Frontal cortex (tissue), 4 donors: ENCODE data around the gene SPOCK1. TPM values are rescaled to one million over a fixed set of nuclear protein-coding genes. Genes with fewer than 3 reads are reported as not detected.
"Not testable (repeated sequence)": the region's sequence is repeated elsewhere in the genome, so short reads cannot be mapped to it uniquely, and the experiment has no call there.

ENCODE experiments used
- DNase-seq, 2 donors: peaks; one replicate each; pipeline ENCODE4 v3.0.0; 2012; ENCODE audit warnings: low spot score in 2 of 2
- FAIRE-seq: peaks from 2 replicates; lab custom pipeline; 2012; peaks lifted over from hg19 to GRCh38; lab: Jason Lieb, UNC
- total RNA-seq: library from RNA; depleted of rRNA; stranded (reverse); fragments of >200 nt; gene quantifications from one replicate; pipeline ENCODE4 v1.2.3, GENCODE V29; 2014
- donor health status: control.
- donor health status: control.
- donor health status: control.

SPOCK1 gene
- total RNA-seq, 1 donor from 2014 or later = 37.9 TPM

- DNase-seq (peak; percentile 22 to 23), FAIRE-seq (no peak)
Measured at GRCh38 chr5:137254119-137255090, 244.7 kb downstream of the SPOCK1 start.

DNA sequence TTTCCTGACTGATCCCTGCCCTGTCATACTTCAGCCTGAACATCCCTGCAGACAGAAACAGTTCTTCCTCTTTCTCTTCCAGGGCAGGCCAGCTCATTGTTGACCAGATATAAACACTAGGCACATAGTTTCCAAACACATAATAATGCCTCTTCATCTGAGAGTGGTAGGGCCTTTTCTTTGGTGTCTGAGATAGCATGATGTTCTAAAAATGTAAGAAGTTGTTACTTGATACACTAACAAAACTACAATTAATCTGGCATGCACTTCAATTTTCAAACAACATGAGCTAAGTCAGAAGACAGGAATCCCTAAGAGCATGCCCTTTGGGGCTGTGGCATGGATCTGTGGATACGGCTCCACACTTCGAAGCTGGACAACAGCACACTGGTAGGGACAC, 246.6 kb downstream of the SPOCK1 start:
- no peak for FAIRE-seq
- DNase-seq = no peak

DNA sequence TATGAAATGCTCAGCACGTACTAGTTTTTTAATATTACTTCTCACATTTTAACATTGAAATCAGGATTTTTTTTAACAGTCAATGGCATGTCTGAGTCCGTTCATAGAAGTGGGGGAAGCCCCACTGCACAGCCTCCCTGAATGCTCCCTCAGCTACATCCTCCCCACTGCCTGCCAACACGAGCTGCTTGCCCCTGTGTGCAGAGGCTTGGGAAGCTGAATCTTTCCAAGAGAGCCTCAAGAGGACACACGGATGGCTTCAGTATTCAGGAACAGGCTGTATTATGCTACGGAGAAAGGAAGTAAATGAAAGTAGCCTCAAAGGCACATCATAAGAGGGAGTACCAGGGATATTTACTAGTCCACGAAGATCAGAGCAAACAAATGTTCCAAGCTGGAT, 248.7 kb downstream of the SPOCK1 start:
- FAIRE-seq = no peak

GRCh38 chr5:137248527-137248926, 250.6 kb downstream of the SPOCK1 start:
- no peak for DNase-seq
- FAIRE-seq = no peak

More for the DNA sequence above, 248.7 kb downstream of the SPOCK1 start:
- DNase-seq = no peak

DNA sequence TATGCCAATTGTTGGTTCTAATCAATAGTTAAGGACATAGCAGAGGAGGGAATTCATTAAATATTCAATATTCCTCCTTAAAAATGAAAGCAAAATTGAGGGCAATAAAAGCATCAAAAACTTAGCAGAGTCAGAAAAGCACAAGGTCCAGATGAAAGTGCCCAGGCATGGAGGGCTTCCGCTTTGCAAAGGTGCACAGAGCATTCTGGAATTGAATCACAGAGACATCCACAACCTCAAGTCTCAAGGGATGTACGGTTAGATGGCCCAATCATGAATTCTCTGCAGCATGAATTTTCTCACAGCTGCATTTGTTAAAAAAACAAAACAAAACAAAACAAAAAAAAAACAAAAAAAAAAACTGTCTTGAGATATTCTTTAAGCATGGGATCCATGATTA, 253.7 kb downstream of the SPOCK1 start:
- FAIRE-seq = no peak
- DNase-seq = no peak

- FAIRE-seq (no peak), DNase-seq (no peak)
Measured at GRCh38 chr5:137240285-137240684, 258.8 kb downstream of the SPOCK1 start.

DNA sequence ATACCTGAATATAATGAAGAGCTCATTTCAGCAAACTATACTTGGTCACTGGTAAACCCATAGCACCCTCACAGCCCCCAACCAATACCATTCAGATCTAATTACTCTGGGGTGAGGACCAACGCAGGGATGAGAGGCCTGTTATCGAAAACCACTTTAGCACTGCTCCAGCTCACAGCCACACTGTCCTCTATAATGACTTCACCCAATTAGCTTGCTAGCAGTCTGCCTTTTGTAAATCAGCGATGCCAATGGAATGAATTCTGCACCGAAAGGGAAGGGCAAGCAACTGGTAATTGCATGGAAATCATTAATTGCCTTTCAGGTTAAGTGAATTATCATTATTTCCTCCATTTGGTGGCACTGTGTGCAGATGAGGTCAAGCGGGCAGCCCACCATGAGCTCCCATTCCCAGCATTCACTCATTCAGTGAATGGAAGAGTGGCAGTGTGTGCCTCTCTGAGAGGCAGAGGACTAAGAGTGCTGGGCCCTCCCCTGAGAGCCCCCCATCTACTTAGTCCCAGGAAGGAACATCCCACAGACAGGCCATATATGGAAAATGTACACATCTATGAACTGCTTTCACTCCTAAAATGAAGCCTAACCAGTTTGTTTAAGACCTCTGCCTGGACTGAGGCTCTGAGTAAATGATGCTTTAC, 262.1 kb downstream of the SPOCK1 start:
- FAIRE-seq (no peak), DNase-seq (no peak)

DNA sequence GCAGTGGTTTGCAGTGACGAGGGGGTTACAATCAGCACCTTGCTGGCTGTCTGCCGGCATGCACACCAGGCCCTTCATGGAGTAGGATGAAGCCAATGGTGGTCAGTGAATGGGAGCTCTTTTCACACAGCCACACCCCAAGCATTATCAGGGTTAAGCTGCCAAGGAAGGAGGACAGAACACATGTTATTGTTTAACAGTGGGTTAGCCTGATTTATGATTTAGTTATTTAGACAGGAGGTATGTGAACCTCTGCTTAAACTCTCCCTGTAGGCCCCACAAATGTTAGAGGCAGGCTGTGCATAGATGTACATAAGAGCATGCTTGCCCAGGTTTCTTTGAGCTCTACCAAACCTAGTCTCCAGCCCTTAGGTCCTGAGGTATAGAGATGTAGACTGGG, 262.9 kb downstream of the SPOCK1 start:
- FAIRE-seq (no peak), DNase-seq (no peak)

GRCh38 chr5:137234973-137235943, 263.9 kb downstream of the SPOCK1 start:
- DNase-seq (no peak), FAIRE-seq (no peak)

DNA sequence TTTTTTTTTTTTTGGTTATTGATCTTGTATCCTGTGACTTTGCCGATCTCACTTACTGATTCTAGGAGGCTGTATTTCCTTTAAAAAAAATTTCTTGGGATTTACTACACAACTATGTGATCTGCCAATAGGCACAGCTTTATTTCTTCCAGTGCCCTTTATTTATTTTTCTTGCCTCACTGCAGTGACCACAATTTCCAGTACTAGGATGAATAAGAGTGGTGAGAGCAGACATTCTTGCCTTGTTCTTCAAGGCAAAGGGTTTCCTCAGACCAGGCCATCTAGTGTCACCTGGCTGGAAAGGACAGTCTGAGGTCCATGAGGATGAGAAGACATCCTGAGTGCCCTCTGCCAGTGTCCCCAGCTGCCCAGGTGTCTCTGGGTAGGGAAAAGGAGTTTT, 265.4 kb downstream of the SPOCK1 start:
- DNase-seq = no peak
- FAIRE-seq = no peak

GRCh38 chr5:137233304-137233703, 265.8 kb downstream of the SPOCK1 start:
- FAIRE-seq, DNase-seq: not testable (repeated sequence)

GRCh38 chr5:137231540-137231939, 267.6 kb downstream of the SPOCK1 start:
- no peak for FAIRE-seq

DNA sequence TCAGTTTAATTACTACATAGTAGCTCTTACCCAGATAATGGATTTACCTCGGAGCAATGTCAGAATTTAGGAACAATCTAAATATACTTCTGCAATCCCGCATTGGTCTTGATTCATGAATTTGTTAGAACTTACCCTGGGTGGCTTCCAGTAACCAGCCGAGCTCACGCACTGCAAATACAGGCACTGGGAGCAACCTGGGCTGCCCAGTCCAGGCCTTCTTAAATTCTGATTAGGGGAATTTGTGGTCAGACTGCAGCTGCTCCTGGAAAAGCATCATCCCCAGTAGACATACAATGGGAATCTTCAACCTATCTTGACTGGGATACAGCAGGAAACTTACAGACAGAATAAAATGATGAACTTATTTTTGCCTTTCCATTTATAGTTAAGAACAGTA, 270.3 kb downstream of the SPOCK1 start:
- FAIRE-seq = no peak
- no peak for DNase-seq

More at GRCh38 chr5:137231540-137231939, 267.6 kb downstream of the SPOCK1 start:
- DNase-seq = no peak

DNA sequence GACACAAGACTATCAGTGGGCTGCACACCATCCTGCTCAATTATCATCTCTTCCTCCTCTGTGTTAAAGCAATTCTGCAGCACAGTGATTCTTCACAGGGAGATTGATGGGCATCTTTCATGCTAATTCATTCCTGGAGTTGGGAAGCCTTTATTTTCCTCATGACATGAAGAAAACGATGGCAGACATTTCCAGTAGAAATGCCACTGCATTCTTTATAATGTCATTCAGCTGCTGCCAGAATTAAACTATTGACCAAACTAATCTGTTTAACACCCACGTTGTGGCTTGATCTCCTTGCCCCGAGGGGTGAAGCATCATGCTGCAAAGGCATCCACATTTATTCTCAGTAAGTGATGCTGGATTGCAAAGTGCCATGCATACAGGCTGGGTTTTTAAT, 273.0 kb downstream of the SPOCK1 start:
- FAIRE-seq = no peak

GRCh38 chr5:137223324-137224295, 275.5 kb downstream of the SPOCK1 start:
- no peak for DNase-seq
- FAIRE-seq = no peak

More for the DNA sequence above, 273.0 kb downstream of the SPOCK1 start:
- DNase-seq = no peak

DNA sequence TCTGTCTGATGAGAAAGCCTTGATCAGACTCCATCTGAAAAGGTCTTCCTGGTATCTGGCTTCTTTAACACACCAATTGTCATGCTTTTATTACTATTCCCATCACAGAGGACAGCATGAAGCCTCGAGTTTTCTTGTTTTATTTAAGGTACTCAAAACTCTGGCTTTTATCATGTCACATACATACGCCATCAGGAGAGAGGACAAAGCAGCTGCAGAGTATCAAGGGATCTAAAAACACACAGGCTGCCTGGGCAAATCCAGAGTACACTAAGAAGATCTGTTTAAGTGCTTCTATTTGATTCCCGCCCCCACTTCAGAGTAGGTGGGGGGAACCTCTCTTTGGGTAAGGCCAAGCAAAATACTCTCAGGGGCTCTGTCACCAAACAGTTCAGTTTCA, 277.2 kb downstream of the SPOCK1 start:
- DNase-seq = no peak
- FAIRE-seq = no peak

GRCh38 chr5:137220523-137220927, 278.6 kb downstream of the SPOCK1 start:
- no peak for DNase-seq
- FAIRE-seq = no peak

GRCh38 chr5:137218896-137219295, 280.2 kb downstream of the SPOCK1 start:
- DNase-seq (no peak), FAIRE-seq (no peak)

- FAIRE-seq (peak; percentile 81), DNase-seq (peak in 1 of 2 donors; percentile 9)
Measured at GRCh38 chr5:137218471-137218870, 280.7 kb downstream of the SPOCK1 start.
